Coronary artery (tissue), 2 donors: ENCODE data around the gene CWC27.

ENCODE experiments used
- DNase-seq: peaks from one replicate; pipeline ENCODE4 v3.0.0-alpha.2; 2017; ENCODE audit warnings: low spot score
- H3K27ac ChIP-seq, 2 donors: fragments of 200-600 bp; sonication (generic); one replicate each; pipeline ENCODE4 v1.5.1; 2016 to 2019
- H3K4me3 ChIP-seq: fragments of 200-600 bp; sonication (generic); 2 replicates; pipeline ENCODE4 v1.5.1; 2016; ENCODE audit warnings: mild to moderate bottlenecking, moderate library complexity
- CTCF ChIP-seq: fragments of 200-600 bp; sonication (generic); IDR thresholded peaks from one replicate; pipeline ENCODE4 v1.5.1; 2019; ENCODE audit warnings: antibody characterized with exemption

Gene CWC27

GRCh38 chr5:64876203-64876602, 107.5 kb downstream of the CWC27 start:
- Histone ChIP-seq H3K27ac (no peak overlapping the region), H3K4me3 (no peak overlapping the region)
- TF ChIP-seq CTCF = no peak
- DNase-seq = no peak

- no peak overlapping the region for H3K27ac ChIP-seq
- no peak overlapping the region for H3K4me3 ChIP-seq
- TF ChIP-seq CTCF = no peak
- DNase-seq = no peak
These were observed 112.1 kb downstream of the CWC27 start for GRCh38 chr5:64880821-64881220.

- Histone ChIP-seq H3K4me3 (no peak overlapping the region), H3K27ac (no peak overlapping the region)
- no peak for DNase-seq
- TF ChIP-seq CTCF = no peak
These were observed 115.2 kb downstream of the CWC27 start for GRCh38 chr5:64883912-64884311.

GRCh38 chr5:64884541-64884940, 115.8 kb downstream of the CWC27 start:
- no peak for DNase-seq
- Histone ChIP-seq H3K4me3 (no peak overlapping the region), H3K27ac (no peak overlapping the region)
- no peak for TF ChIP-seq CTCF

GRCh38 chr5:64887910-64888309, 119.2 kb downstream of the CWC27 start:
- H3K27ac ChIP-seq = no peak overlapping the region
- TF ChIP-seq CTCF = no peak
- no peak for DNase-seq
- no peak overlapping the region for H3K4me3 ChIP-seq

- no peak overlapping the region for H3K4me3 ChIP-seq
These were observed 127.0 kb downstream of the CWC27 start for GRCh38 chr5:64895748-64896147.

GRCh38 chr5:64899838-64900237, 131.1 kb downstream of the CWC27 start:
- Histone ChIP-seq H3K4me3 (no peak overlapping the region), H3K27ac (no peak overlapping the region)
- no peak for DNase-seq
- no peak for TF ChIP-seq CTCF

More at GRCh38 chr5:64895748-64896147, 127.0 kb downstream of the CWC27 start:
- no peak for TF ChIP-seq CTCF
- DNase-seq = no peak
- H3K27ac ChIP-seq = no peak overlapping the region
